K562 (cell line): ENCODE measurements around the gene TOMM70. TPM values are rescaled to one million over a fixed set of nuclear protein-coding genes. Genes with fewer than 3 reads are reported as not detected.
A peak's percentile ranks its signal among the peaks of the same experiment; 100 is the strongest.

Experiments
- ATAC-seq: fragments of 200-7000 bp; cut with Tn5 transposase; 3 replicates; pipeline ENCODE4 v1.9.1; 2020; ENCODE audit warnings: moderate library complexity
- BruUV-seq: library from RNA; stranded (reverse); fragments of 400-500 nt; replicated peaks from 2 replicates; lab custom pipeline; 2021; lab: Mats Ljungman, UMichigan
- CTCF ChIA-PET: fragments of 300-600 bp; formaldehyde crosslinking; extraction: SDS; loops from one replicate; lab custom pipeline; 2021; ENCODE audit warnings: low intra/inter-chr PET ratio; lab: Yijun Ruan, JAX
- POLR2A ChIA-PET: fragments of 300-600, 350-650 bp; sonication (Branson Sonifier 250); formaldehyde crosslinking; extraction: SDS; loops from one replicate; lab custom pipeline; 2021; ENCODE audit warnings: antibody characterized with exemption, inconsistent platforms; lab: Yijun Ruan, JAX
- DNase-seq, 4 experiments: peaks; one replicate each; pipeline versions ENCODE4 v3.0.0 to v3.0.0-alpha.2; 2011 to 2018; ENCODE audit warnings: low spot score in 3 of 4, mixed read lengths in 3 of 4; ENCODE audit errors: extremely low read depth in 1 of 4
- FAIRE-seq: peaks from 2 replicates; lab custom pipeline; 2011; peaks lifted over from hg19 to GRCh38; lab: Jason Lieb, UNC
- H2AFZ ChIP-seq: 2 replicates; pipeline ENCODE4 v1.6.0; 2011; ENCODE audit warnings: low read depth, low read length, control low read depth, inconsistent platforms
- H3K27ac ChIP-seq: fragments of 200-600 bp; 3 replicates; pipeline ENCODE4 v1.8.0; 2011; ENCODE audit warnings: low read depth, mild to moderate bottlenecking, control low read depth, inconsistent platforms, low read length, moderate library complexity, mixed read lengths; ENCODE audit errors: extremely low read depth
- H3K27me3 ChIP-seq, 2 experiments: fragments of 300-600 bp in 1 of 2; 2 replicates in 1 of 2; 3 replicates in 1 of 2; pipeline versions ENCODE4 v1.6.0 to v1.8.0; 2011; ENCODE audit warnings: inconsistent platforms in 2 of 2, low read length in 2 of 2, mild to moderate bottlenecking in 1 of 2, mixed read lengths in 1 of 2, moderate library complexity in 1 of 2; ENCODE audit not compliant: control insufficient read depth in 2 of 2, insufficient read depth in 2 of 2
- H3K36me3 ChIP-seq: fragments of 300-600 bp; 3 replicates; pipeline ENCODE4 v1.8.0; 2011; ENCODE audit warnings: mild to moderate bottlenecking, low read length, inconsistent platforms; ENCODE audit not compliant: control insufficient read depth, insufficient read depth
- H3K4me1 ChIP-seq, 2 experiments: fragments of 200-600 bp in 1 of 2; replicated peaks in 1 of 2; 2 replicates in 1 of 2; 3 replicates in 1 of 2; pipeline versions ENCODE4 v1.5.1 to v1.8.0; 2011; ENCODE audit warnings: inconsistent platforms in 2 of 2, low read length in 2 of 2, mild to moderate bottlenecking in 1 of 2, mixed read lengths in 1 of 2, moderate library complexity in 1 of 2; ENCODE audit not compliant: control insufficient read depth in 2 of 2, insufficient read depth in 2 of 2
- H3K4me2 ChIP-seq: 2 replicates; pipeline ENCODE4 v1.6.1; 2011; ENCODE audit warnings: low read length, control low read depth, inconsistent platforms, mixed read lengths; ENCODE audit not compliant: insufficient read depth
- H3K4me3 ChIP-seq: fragments of 200-600 bp; sonication (generic), shearing (Covaris generic); 2 replicates; pipeline ENCODE4 v1.5.1; 2016; ENCODE audit warnings: control low read depth, inconsistent platforms
- H3K79me2 ChIP-seq: fragments of 200-600 bp; 3 replicates; pipeline ENCODE4 v1.8.0; 2011; ENCODE audit warnings: low read length, inconsistent platforms; ENCODE audit not compliant: control insufficient read depth, insufficient read depth
- H3K9ac ChIP-seq, 2 experiments: 2 replicates each; pipeline versions ENCODE4 v1.6.0 to v1.6.1; 2011; ENCODE audit warnings: low read depth in 2 of 2, low read length in 2 of 2, control low read depth in 1 of 2, inconsistent platforms in 1 of 2, mild to moderate bottlenecking in 1 of 2, mixed read lengths in 1 of 2; ENCODE audit not compliant: insufficient read depth in 1 of 2
- H3K9me1 ChIP-seq: one replicate; pipeline ENCODE4 v1.6.0; 2011; ENCODE audit warnings: inconsistent platforms, mild to moderate bottlenecking, low read length, moderate library complexity; ENCODE audit not compliant: control insufficient read depth, insufficient read depth
- H3K9me3 ChIP-seq: replicated peaks from 2 replicates; pipeline ENCODE4 v1.5.1; 2011; ENCODE audit warnings: low read depth, low read length, inconsistent platforms; ENCODE audit not compliant: control insufficient read depth, insufficient read depth
- H4K20me1 ChIP-seq: replicated peaks from 2 replicates; pipeline ENCODE4 v1.6.1; 2011; ENCODE audit warnings: low read length, inconsistent platforms, mixed read lengths; ENCODE audit not compliant: control insufficient read depth, insufficient read depth
- ARID1B ChIP-seq: fragments of 450-650 bp; IDR thresholded peaks from 2 replicates; pipeline ENCODE4 v1.6.1; 2016; ENCODE audit warnings: antibody characterized with exemption, mild to moderate bottlenecking, inconsistent platforms
- ATF3 ChIP-seq, 2 experiments: fragments of 450-650 bp in 1 of 2; sonication (generic) in 1 of 2; formaldehyde crosslinking in 1 of 2; IDR thresholded peaks in 1 of 2; conservative IDR thresholded peaks in 1 of 2; 2 replicates each; pipeline versions ENCODE4 v1.6.1 to v1.8.1; 2016 to 2023; ENCODE audit warnings: mild to moderate bottlenecking in 2 of 2, moderate library complexity in 2 of 2, inconsistent platforms in 1 of 2, missing genetic modification reagents in 1 of 2
- CEBPB ChIP-seq: fragments of 450-650 bp; IDR thresholded peaks from 2 replicates; pipeline ENCODE4 v1.6.1; 2016; ENCODE audit warnings: missing genetic modification characterization, missing compliant biosample characterization
- CEBPG ChIP-seq, 3 experiments: fragments of 200-800 bp in 1 of 3; sonication (Bioruptor generic) in 1 of 3; sonication (generic) in 1 of 3; formaldehyde crosslinking in 1 of 3; IDR thresholded peaks in 2 of 3; conservative IDR thresholded peaks in 1 of 3; 2 replicates each; pipeline versions ENCODE4 v1.6.1 to v1.8.0; 2016 to 2022; ENCODE audit warnings: missing compliant biosample characterization in 2 of 3, missing genetic modification characterization in 2 of 3, mild to moderate bottlenecking in 1 of 3, missing genetic modification reagents in 1 of 3
- CHCHD3 ChIP-seq: fragments of 250-450 bp; sonication (Bioruptor Pico); IDR thresholded peaks from 2 replicates; pipeline ENCODE4 v2.1.2; 2022; ENCODE audit warnings: mild to moderate bottlenecking
- DPF2 ChIP-seq: fragments of 450-650 bp; IDR thresholded peaks from 2 replicates; pipeline ENCODE4 v1.6.1; 2016
- EP400 ChIP-seq: fragments of 450-650 bp; IDR thresholded peaks from 2 replicates; pipeline ENCODE4 v1.6.1; 2017; ENCODE audit warnings: antibody characterized with exemption, mild to moderate bottlenecking, moderate library complexity
- FIP1L1 ChIP-seq: fragments of 200-400 bp; formaldehyde crosslinking; IDR thresholded peaks from 2 replicates; pipeline ENCODE4 v1.6.1; 2018; ENCODE audit warnings: mild to moderate bottlenecking, low read depth, low read length; ENCODE audit not compliant: poor library complexity, severe bottlenecking
- FOXM1 ChIP-seq, 2 experiments: fragments of 450-650 bp in 1 of 2; sonication (generic) in 1 of 2; formaldehyde crosslinking in 1 of 2; IDR thresholded peaks; 2 replicates each; pipeline versions ENCODE4 v1.6.1 to v1.9.0; 2017 to 2022; ENCODE audit warnings: low read depth in 2 of 2, mild to moderate bottlenecking in 2 of 2, missing genetic modification reagents in 1 of 2, moderate library complexity in 1 of 2
- GATAD2B ChIP-seq: fragments of 450-650 bp; IDR thresholded peaks from 2 replicates; pipeline ENCODE4 v1.6.1; 2017; ENCODE audit warnings: mild to moderate bottlenecking, borderline replicate concordance
- MYBL2 ChIP-seq, 2 experiments: fragments of 450-650 bp in 1 of 2; sonication (generic) in 1 of 2; formaldehyde crosslinking in 1 of 2; IDR thresholded peaks; 2 replicates each; pipeline versions ENCODE4 v1.6.1 to v1.8.1; 2017 to 2022; ENCODE audit warnings: borderline replicate concordance in 1 of 2, inconsistent platforms in 1 of 2, low read depth in 1 of 2, mild to moderate bottlenecking in 1 of 2, missing genetic modification reagents in 1 of 2, moderate library complexity in 1 of 2
- SOX6 ChIP-seq: fragments of 450-650 bp; IDR thresholded peaks from 2 replicates; pipeline ENCODE4 v1.6.1; 2014; ENCODE audit warnings: mild to moderate bottlenecking
- STAT5A ChIP-seq: IDR thresholded peaks from 2 replicates; pipeline ENCODE4 v1.6.1; 2012; ENCODE audit warnings: low read length, inconsistent platforms, borderline replicate concordance
- ZNF436 ChIP-seq: fragments of 250-450, 450-650 bp; sonication (Bioruptor Pico); formaldehyde crosslinking; IDR thresholded peaks from 2 replicates; pipeline ENCODE4 v1.7.0; 2020; ENCODE audit warnings: mild to moderate bottlenecking
- ZNF511 ChIP-seq: sonication (generic); formaldehyde crosslinking; IDR thresholded peaks from 2 replicates; pipeline ENCODE4 v1.8.0; 2022; ENCODE audit warnings: mild to moderate bottlenecking, missing genetic modification reagents
- WGBS: fragments of 100-300 bp; shearing (Covaris generic); methylation state at CpG from one replicate; pipeline ENCODE4 v1.1.6; 2016; ENCODE audit warnings: low coverage, mixed read lengths; ENCODE audit not compliant: insufficient coverage; ENCODE audit errors: missing lambda C conversion rate; 5-methylcytosine and 5-hydroxymethylcytosine counted together
- in situ Hi-C: fragments of 300-500 bp; cut with MboI; formaldehyde crosslinking; loops from 4 replicates; pipeline ENCODE4 v1.15.0; 2018; ENCODE audit warnings: inconsistent platforms, mixed read lengths
- intact Hi-C: fragments of 100-400 bp; cut with micrococcal nuclease; formaldehyde crosslinking; loops from 2 replicates; pipeline ENCODE4 v1.14.2; 2022
- polyA plus RNA-seq, 8 experiments: library from polyadenylated mRNA; depleted of rRNA in 4 of 8; stranded (reverse) in 5 of 8; unstranded in 3 of 8; fragments of >200 nt; fragmentation: Nextera tagmentation in 2 of 8; fragmentation: Illumina TruSeq in 1 of 8; extraction: Ambion mirVana in 2 of 8; extraction: Trizol in 1 of 8; gene quantifications; 2 replicates each; pipeline versions ENCODE4 v1.2.1 to v1.2.3, GENCODE V29; 2011 to 2014; ENCODE audit warnings: inconsistent platforms in 1 of 8, missing spikeins in 1 of 8
- total RNA-seq, 7 experiments: library from RNA; depleted of rRNA in 6 of 7; stranded (reverse); fragments of >200 nt in 6 of 7; fragmentation: Illumina TruSeq in 2 of 7; extraction: Trizol in 2 of 7; gene quantifications; 2 replicates each; pipeline versions ENCODE4 v1.2.1 to v1.2.3, GENCODE V29; 2011 to 2021; ENCODE audit warnings: low replicate concordance in 1 of 7

The TOMM70 gene
- total and polyA plus RNA-seq, 9 of the 15 experiments (the other 6 are each of a cell fraction or from before 2014, with no cell fraction given): 17.5 to 75.6 (median 54.9) TPM

DNA sequence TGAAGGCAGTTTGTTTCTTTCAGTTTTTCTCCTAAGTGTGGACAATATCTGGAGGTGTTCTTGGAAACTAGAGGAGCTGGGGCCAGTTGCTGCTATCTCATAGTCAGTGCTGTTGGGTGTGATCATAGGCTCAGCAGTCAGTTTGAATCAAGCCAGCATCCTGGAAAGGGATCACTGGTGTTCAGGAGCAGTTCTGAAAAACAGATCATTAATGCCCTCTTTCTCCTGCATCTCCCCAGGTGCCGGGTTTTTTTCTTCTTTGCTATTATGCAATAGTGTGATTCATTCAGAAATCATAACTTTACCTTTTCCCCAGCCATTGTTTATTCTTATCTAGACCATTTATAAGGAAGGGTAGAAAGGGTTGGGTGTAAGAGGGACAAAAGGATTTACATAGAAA lies 24.4 kb upstream of the TOMM70 start:
- Histone ChIP-seq H3K4me1 (peaks cover 0 to 23% of the 10 kb centered on the region in 2 experiments; a peak in 3 of 5 replicates), H3K27ac (peak overlapping the region; percentile 73), H3K9me3 (no peaks in the 10 kb centered on the region), H3K4me3 (no peak overlapping the region), H2AFZ (peak overlapping the region; percentile 80), H3K27me3 (no peaks in the 10 kb centered on the region), H3K9me1 (no peaks in the 10 kb centered on the region), H3K9ac (peak overlapping the region; percentile 61 to 62; a peak in 3 of 4 replicates), H3K36me3 (no peaks in the 10 kb centered on the region), H3K4me2 (peak overlapping the region; percentile 66), H3K79me2 (no peaks in the 10 kb centered on the region), H4K20me1 (no peaks in the 10 kb centered on the region)
- FAIRE-seq: peak; percentile 83
- ChIA-PET POLR2A (interaction anchor here (1.0 to 1.7 kb wide), 3 partner anchors 11 to 24 kb away, joined by 3 to 9 read pairs (median 8); partner anchors contain the start of gene LNP1), CTCF (no interaction called here)
- intact Hi-C loops: no loop called here
- no TSS peak for BruUV-seq
- in situ Hi-C loops: no loop called here
- ATAC-seq: peak; percentile 90
- WGBS: 0% methylated on average over 1 of the region's 1 CpG
- peak; percentile 14 to 67 (median 38) for DNase-seq
- TF ChIP-seq STAT5A (peak; percentile 20; the same call in 1 of the 2 replicates), CHCHD3 (CRISPR knock-in tag) (no peak), CEBPG (CRISPR knock-in tag; IDR thresholded peaks at IDR 0.05) (no peak; the same call in 1 of the 2 replicates), CEBPG (tag; conservative IDR thresholded peaks at IDR 0.05 in 1 of 2, IDR thresholded peaks at IDR 0.05 in 1 of 2) (peak; percentile 62 to 65), GATAD2B (no peak), DPF2 (0 out of 2 replicates have a peak, but pooled peaks have one; percentile 18), EP400 (no peak), MYBL2 (IDR thresholded peaks at IDR 0.05; ENCODE audit: low read depth) (peak; percentile 51; the same call in 1 of the 2 replicates), MYBL2 (CRISPR knock-in tag; IDR thresholded peaks at IDR 0.05; ENCODE audit: borderline replicate concordance) (no peak), FOXM1 (IDR thresholded peaks at IDR 0.05; ENCODE audit: low read depth) (peak; percentile 66; the same call in 1 of the 2 replicates), FOXM1 (CRISPR knock-in tag; IDR thresholded peaks at IDR 0.05; ENCODE audit: low read depth) (no peak), SOX6 (peak; percentile 11; the same call in 1 of the 2 replicates), ZNF511 (no peak), ZNF436 (CRISPR knock-in tag) (no peak), FIP1L1 (no peak), ATF3 (IDR thresholded peaks at IDR 0.05) (peak; percentile 38; the same call in 1 of the 2 replicates), ATF3 (CRISPR knock-in tag; conservative IDR thresholded peaks at IDR 0.05) (no peak), CEBPB (peak; percentile 73), ARID1B (peak; percentile 47; the same call in 1 of the 2 replicates)
